SJCRH30 (cell line): Measurements from ENCODE around the gene ZNF469. TPM values are rescaled to one million over a fixed set of nuclear protein-coding genes. Genes with fewer than 3 reads are reported as not detected.

Experiments
- DNase-seq, 2 experiments: peaks; one replicate each; pipeline ENCODE4 v3.0.0-alpha.2; 2015 to 2020
- H3K27ac ChIP-seq: fragments of 250-450 bp; sonication (Bioruptor Pico); 2 replicates; pipeline ENCODE4 v1.5.1; 2020; ENCODE audit warnings: mild to moderate bottlenecking, moderate library complexity
- H3K27me3 ChIP-seq: fragments of 250-450 bp; sonication (Bioruptor Pico); 2 replicates; pipeline ENCODE4 v1.5.1; 2020; ENCODE audit warnings: mild to moderate bottlenecking, moderate library complexity
- H3K36me3 ChIP-seq: fragments of 250-450 bp; sonication (Bioruptor Pico); 2 replicates; pipeline ENCODE4 v1.5.1; 2020; ENCODE audit warnings: mild to moderate bottlenecking, moderate library complexity
- H3K4me1 ChIP-seq: fragments of 250-450 bp; sonication (Bioruptor Pico); 2 replicates; pipeline ENCODE4 v1.5.1; 2020; ENCODE audit warnings: mild to moderate bottlenecking, moderate library complexity
- H3K4me3 ChIP-seq: fragments of 250-450 bp; sonication (Bioruptor Pico); 2 replicates; pipeline ENCODE4 v1.5.1; 2020; ENCODE audit warnings: mild to moderate bottlenecking, moderate library complexity
- H3K9me3 ChIP-seq: fragments of 250-450 bp; sonication (Bioruptor Pico); replicated peaks from 2 replicates; pipeline ENCODE4 v1.5.1; 2020; ENCODE audit warnings: mild to moderate bottlenecking, moderate library complexity
- total RNA-seq: library from RNA; depleted of rRNA; stranded (reverse); fragments of >200 nt; shearing (Covaris generic); gene quantifications from 2 replicates; pipeline ENCODE4 v1.2.3, GENCODE V29; 2014; rRNA removed

Gene ZNF469
- not detected in 2 replicates for total RNA-seq

GRCh38 chr16:88382491-88383400 is at the start of gene ZNF469:
ZNF469 (plus strand) TSS chr16:88382959; CDS start chr16:88427471, 44,512 bp downstream.
- H3K27ac ChIP-seq = no peak within 1 kb of the TSS
- DNase-seq = no peak
- H3K9me3 ChIP-seq = no peaks in the 10 kb centered on the region
- H3K36me3 ChIP-seq = no peaks in the 10 kb centered on the region
- H3K4me3 ChIP-seq = no peak within 1 kb of the TSS
- H3K27me3 ChIP-seq = no peaks in the 10 kb centered on the region
- no peaks in the 10 kb centered on the region for H3K4me1 ChIP-seq

- H3K4me3 ChIP-seq = no peak overlapping the region
- no peaks in the 10 kb centered on the region for H3K36me3 ChIP-seq
- H3K27me3 ChIP-seq = no peaks in the 10 kb centered on the region
- no peak overlapping the region for H3K27ac ChIP-seq
- peaks cover 7% of the 10 kb centered on the region; the same call in 1 of the 2 replicates for H3K4me1 ChIP-seq
- H3K9me3 ChIP-seq = no peaks in the 10 kb centered on the region
- no peak for DNase-seq
These were observed 48.6 kb upstream of the ZNF469 start for GRCh38 chr16:88333848-88334777.

- Histone ChIP-seq H3K4me3 (no peak overlapping the region), H3K27ac (no peak overlapping the region), H3K36me3 (no peaks in the 10 kb centered on the region), H3K27me3 (no peaks in the 10 kb centered on the region), H3K9me3 (no peaks in the 10 kb centered on the region), H3K4me1 (peaks cover 7% of the 10 kb centered on the region; the same call in 1 of the 2 replicates)
- no peak for DNase-seq
These were observed 47.7 kb upstream of the ZNF469 start for GRCh38 chr16:88334778-88335720.

- Histone ChIP-seq H3K4me3 (no peak overlapping the region), H3K9me3 (no peaks in the 10 kb centered on the region), H3K4me1 (peaks cover 4% of the 10 kb centered on the region; the same call in 1 of the 2 replicates), H3K27ac (no peak overlapping the region), H3K27me3 (no peaks in the 10 kb centered on the region), H3K36me3 (no peaks in the 10 kb centered on the region)
- DNase-seq = no peak
These were observed 45.7 kb upstream of the ZNF469 start for GRCh38 chr16:88337021-88337420.

GRCh38 chr16:88337538-88337937 is 45.2 kb upstream of the ZNF469 start:
- H3K9me3 ChIP-seq = no peaks in the 10 kb centered on the region
- H3K27ac ChIP-seq = no peak overlapping the region
- H3K4me3 ChIP-seq = no peak overlapping the region
- H3K4me1 ChIP-seq = peaks cover under 1% of the 10 kb centered on the region; the same call in 1 of the 2 replicates
- no peak for DNase-seq
- H3K27me3 ChIP-seq = no peaks in the 10 kb centered on the region
- H3K36me3 ChIP-seq = no peaks in the 10 kb centered on the region

- no peak for DNase-seq
- H3K36me3 ChIP-seq = no peaks in the 10 kb centered on the region
- H3K4me1 ChIP-seq = no peaks in the 10 kb centered on the region
These were observed 44.6 kb upstream of the ZNF469 start for GRCh38 chr16:88338111-88338510.

GRCh38 chr16:88338896-88339295 is 43.9 kb upstream of the ZNF469 start:
- H3K4me3 ChIP-seq = no peak overlapping the region
- no peak for DNase-seq
- H3K27me3 ChIP-seq = no peaks in the 10 kb centered on the region
- no peak overlapping the region for H3K27ac ChIP-seq
- no peaks in the 10 kb centered on the region for H3K9me3 ChIP-seq
- no peaks in the 10 kb centered on the region for H3K4me1 ChIP-seq
- no peaks in the 10 kb centered on the region for H3K36me3 ChIP-seq

More at GRCh38 chr16:88338111-88338510, 44.6 kb upstream of the ZNF469 start:
- Histone ChIP-seq H3K4me3 (no peak overlapping the region), H3K27ac (no peak overlapping the region), H3K9me3 (no peaks in the 10 kb centered on the region), H3K27me3 (no peaks in the 10 kb centered on the region)

GRCh38 chr16:88339930-88340754 is 42.6 kb upstream of the ZNF469 start:
- no peak overlapping the region for H3K4me3 ChIP-seq
- no peaks in the 10 kb centered on the region for H3K9me3 ChIP-seq
- H3K27me3 ChIP-seq = no peaks in the 10 kb centered on the region
- no peak overlapping the region for H3K27ac ChIP-seq
- no peaks in the 10 kb centered on the region for H3K4me1 ChIP-seq
- DNase-seq = no peak
- no peaks in the 10 kb centered on the region for H3K36me3 ChIP-seq

- Histone ChIP-seq H3K9me3 (no peaks in the 10 kb centered on the region), H3K27ac (no peak overlapping the region), H3K36me3 (no peaks in the 10 kb centered on the region), H3K4me1 (no peaks in the 10 kb centered on the region), H3K4me3 (no peak overlapping the region), H3K27me3 (no peaks in the 10 kb centered on the region)
- DNase-seq = no peak
These were observed 42.0 kb upstream of the ZNF469 start for GRCh38 chr16:88340755-88341150.

- no peaks in the 10 kb centered on the region for H3K27me3 ChIP-seq
- H3K4me3 ChIP-seq = no peak overlapping the region
- H3K4me1 ChIP-seq = no peaks in the 10 kb centered on the region
- DNase-seq = no peak
- H3K36me3 ChIP-seq = no peaks in the 10 kb centered on the region
- no peak overlapping the region for H3K27ac ChIP-seq
- H3K9me3 ChIP-seq = no peaks in the 10 kb centered on the region
These were observed 41.0 kb upstream of the ZNF469 start for GRCh38 chr16:88341551-88342290.

- H3K36me3 ChIP-seq = no peaks in the 10 kb centered on the region
These were observed 40.3 kb upstream of the ZNF469 start for GRCh38 chr16:88342491-88342890.

GRCh38 chr16:88343271-88343791 is 39.4 kb upstream of the ZNF469 start:
- DNase-seq = no peak
- H3K4me3 ChIP-seq = no peak overlapping the region
- no peaks in the 10 kb centered on the region for H3K36me3 ChIP-seq
- no peaks in the 10 kb centered on the region for H3K4me1 ChIP-seq
- no peaks in the 10 kb centered on the region for H3K9me3 ChIP-seq
- H3K27ac ChIP-seq = no peak overlapping the region
- H3K27me3 ChIP-seq = no peaks in the 10 kb centered on the region

More at GRCh38 chr16:88342491-88342890, 40.3 kb upstream of the ZNF469 start:
- DNase-seq = no peak
- Histone ChIP-seq H3K4me3 (no peak overlapping the region), H3K9me3 (no peaks in the 10 kb centered on the region), H3K4me1 (no peaks in the 10 kb centered on the region), H3K27ac (no peak overlapping the region), H3K27me3 (no peaks in the 10 kb centered on the region)
